Suprapubic skin (tissue), 4 donors: ENCODE results near the gene RB1.

Experiments
- CTCF ChIP-seq, 2 donors: fragments of 200-600 bp in 1 of 2; fragments of 450-650 bp in 1 of 2; sonication (generic) in 1 of 2; IDR thresholded peaks; one replicate each; pipeline ENCODE4 v1.5.1; 2016 to 2019; ENCODE audit warnings: antibody characterized with exemption in 2 of 2, mild to moderate bottlenecking in 1 of 2, moderate library complexity in 1 of 2
- EP300 ChIP-seq: sonication (generic); formaldehyde crosslinking; IDR thresholded peaks from one replicate; pipeline ENCODE4 v1.6.1; 2017; ENCODE audit warnings: antibody characterized with exemption
- POLR2AphosphoS5 ChIP-seq, 3 donors: sonication (generic); formaldehyde crosslinking; IDR thresholded peaks; one replicate each; pipeline ENCODE4 v1.6.1; 2017; ENCODE audit warnings: antibody characterized with exemption in 3 of 3

- TF ChIP-seq CTCF (IDR thresholded peaks at IDR 0.05) (no peak), POLR2AphosphoS5 (IDR thresholded peaks at IDR 0.05) (no peak), EP300 (no peak)
Observed at GRCh38 chr13:48255090-48255489, 48.5 kb upstream of the RB1 start.
